HEK293 (cell line): ENCODE results near the gene ILKAP.

Source experiments
- YY1 ChIP-seq: fragments of 450-650 bp; formaldehyde crosslinking; IDR thresholded peaks from 2 replicates; pipeline ENCODE4 v1.5.1; 2018; ENCODE audit warnings: missing biosample characterization, missing genetic modification characterization
- ZBTB48 ChIP-seq: fragments of 450-650 bp; formaldehyde crosslinking; IDR thresholded peaks from 2 replicates; pipeline ENCODE4 v1.5.1; 2016; ENCODE audit warnings: missing biosample characterization, missing genetic modification characterization
- ZNF274 ChIP-seq, 2 experiments: fragments of 200-500 bp in 1 of 2; fragments of 450-650 bp in 1 of 2; sonication (Bioruptor generic) in 1 of 2; formaldehyde crosslinking in 1 of 2; IDR thresholded peaks; 2 replicates each; pipeline versions ENCODE4 v1.5.1 to v1.6.1; 2014 to 2016; ENCODE audit warnings: borderline replicate concordance in 1 of 2, inconsistent platforms in 1 of 2, low read length in 1 of 2, missing biosample characterization in 1 of 2, missing genetic modification characterization in 1 of 2
- TF ChIP-seq, protein P1 (sequence below): fragments of 450-650 bp; formaldehyde crosslinking; IDR thresholded peaks from 2 replicates; pipeline ENCODE4 v1.5.1; 2016; ENCODE audit warnings: missing biosample characterization, missing genetic modification characterization

DNA sequence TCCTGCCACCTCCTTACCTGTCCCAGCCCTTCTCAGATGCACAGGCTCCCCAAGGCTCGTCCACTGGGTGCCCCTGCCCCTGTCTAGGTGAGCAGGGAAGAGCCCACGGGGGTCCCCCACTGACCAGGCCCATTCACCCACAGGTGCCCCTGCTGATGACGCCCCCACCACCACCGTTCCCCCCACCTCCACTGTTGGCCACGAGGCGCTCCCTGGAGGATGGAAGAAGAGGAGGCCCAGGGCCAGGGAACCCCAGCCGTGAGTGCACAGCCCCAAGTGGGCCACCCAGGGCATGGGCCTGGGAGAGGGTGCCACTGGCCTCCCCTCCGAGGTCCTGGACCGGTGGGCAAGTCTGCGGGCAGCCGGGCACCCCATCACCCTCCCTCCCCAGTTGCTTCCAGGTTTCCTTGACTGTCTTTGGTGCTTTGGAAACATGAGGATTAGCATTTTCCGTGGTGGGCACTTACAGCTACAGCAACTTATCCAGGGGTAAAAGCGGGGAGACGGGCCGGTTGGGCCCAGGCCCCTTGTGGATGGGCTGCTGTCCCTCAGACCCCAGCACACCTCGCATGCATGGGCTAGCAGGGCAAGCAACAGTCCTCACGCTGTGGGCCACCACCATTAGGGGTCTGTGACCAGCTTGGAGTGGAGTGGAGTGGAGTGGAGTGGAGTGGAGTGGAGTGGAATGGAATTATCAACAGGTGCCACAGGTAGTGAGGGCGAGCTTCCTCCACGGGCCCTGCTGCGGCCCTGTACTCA is 78.2 kb downstream of the ILKAP start:
- TF ChIP-seq, protein P1, sequence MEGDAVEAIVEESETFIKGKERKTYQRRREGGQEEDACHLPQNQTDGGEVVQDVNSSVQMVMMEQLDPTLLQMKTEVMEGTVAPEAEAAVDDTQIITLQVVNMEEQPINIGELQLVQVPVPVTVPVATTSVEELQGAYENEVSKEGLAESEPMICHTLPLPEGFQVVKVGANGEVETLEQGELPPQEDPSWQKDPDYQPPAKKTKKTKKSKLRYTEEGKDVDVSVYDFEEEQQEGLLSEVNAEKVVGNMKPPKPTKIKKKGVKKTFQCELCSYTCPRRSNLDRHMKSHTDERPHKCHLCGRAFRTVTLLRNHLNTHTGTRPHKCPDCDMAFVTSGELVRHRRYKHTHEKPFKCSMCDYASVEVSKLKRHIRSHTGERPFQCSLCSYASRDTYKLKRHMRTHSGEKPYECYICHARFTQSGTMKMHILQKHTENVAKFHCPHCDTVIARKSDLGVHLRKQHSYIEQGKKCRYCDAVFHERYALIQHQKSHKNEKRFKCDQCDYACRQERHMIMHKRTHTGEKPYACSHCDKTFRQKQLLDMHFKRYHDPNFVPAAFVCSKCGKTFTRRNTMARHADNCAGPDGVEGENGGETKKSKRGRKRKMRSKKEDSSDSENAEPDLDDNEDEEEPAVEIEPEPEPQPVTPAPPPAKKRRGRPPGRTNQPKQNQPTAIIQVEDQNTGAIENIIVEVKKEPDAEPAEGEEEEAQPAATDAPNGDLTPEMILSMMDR (tag by site-specific recombination) = no peak
- TF ChIP-seq ZNF274 (IDR thresholded peaks at IDR 0.05; ENCODE audit: low read length) (no peak), ZNF274 (tag by site-specific recombination; IDR thresholded peaks at IDR 0.05; ENCODE audit: borderline replicate concordance) (no peak), ZBTB48 (tag by site-specific recombination) (no peak), YY1 (no peak)
